Activated naive CD8-positive, alpha-beta T cell (primary cell): ENCODE measurements around the gene OR13J1.

Experiments used
- H3K27ac Mint-ChIP-seq: one replicate; pipeline ENCODE4 v1.8.0; 2021; ENCODE audit warnings: mixed read lengths
- H3K27me3 Mint-ChIP-seq: one replicate; pipeline ENCODE4 v1.8.0; 2021; ENCODE audit warnings: mixed read lengths
- H3K36me3 Mint-ChIP-seq: one replicate; pipeline ENCODE4 v1.8.0; 2021; ENCODE audit warnings: mixed read lengths
- H3K4me1 Mint-ChIP-seq: one replicate; pipeline ENCODE4 v1.8.0; 2021; ENCODE audit warnings: low read depth, mixed read lengths
- H3K4me3 Mint-ChIP-seq: one replicate; pipeline ENCODE4 v1.8.0; 2021; ENCODE audit warnings: mild to moderate bottlenecking, mixed read lengths
- H3K9me3 Mint-ChIP-seq: one replicate; pipeline ENCODE4 v1.8.0; 2021; ENCODE audit warnings: low read depth, mixed read lengths

OR13J1 gene

DNA sequence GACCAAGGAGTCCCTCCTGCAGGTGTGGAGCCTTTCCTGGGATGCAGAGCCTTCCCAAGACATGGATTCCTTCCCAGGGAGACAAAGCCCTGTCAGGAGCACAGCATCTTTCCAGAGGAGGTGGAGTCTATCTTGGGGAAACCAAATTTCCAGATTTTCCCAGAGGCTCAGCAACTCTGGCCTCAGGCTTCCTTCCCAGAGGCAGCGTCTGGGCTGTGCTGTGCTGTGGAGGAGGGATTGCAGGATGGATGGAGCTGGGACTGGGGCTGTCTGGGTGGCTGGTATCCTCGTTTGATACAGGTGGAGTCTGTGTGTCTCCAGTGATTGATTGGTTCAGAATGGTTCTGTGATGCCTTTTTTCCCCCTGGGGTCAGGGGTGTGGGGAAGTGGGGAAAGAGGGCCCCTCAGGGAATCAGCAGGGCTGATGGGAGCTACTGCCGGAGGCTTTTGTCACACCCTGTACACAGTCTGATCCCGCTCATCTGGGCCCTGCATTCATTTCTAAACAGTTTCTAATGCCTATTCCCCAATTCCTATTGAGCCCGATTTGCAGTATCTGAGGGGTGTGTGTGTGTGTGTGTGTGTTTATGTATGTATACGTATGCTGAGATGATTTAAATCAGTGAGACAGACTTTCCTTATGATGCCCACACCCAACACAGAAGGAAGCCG, 16.0 kb downstream of the OR13J1 start:
- Mint-ChIP-seq H3K36me3 (no peaks in the 10 kb centered on the region), H3K27ac (no peak overlapping the region), H3K27me3 (no peaks in the 10 kb centered on the region), H3K9me3 (no peaks in the 10 kb centered on the region), H3K4me1 (no peaks in the 10 kb centered on the region), H3K4me3 (no peak overlapping the region)

DNA sequence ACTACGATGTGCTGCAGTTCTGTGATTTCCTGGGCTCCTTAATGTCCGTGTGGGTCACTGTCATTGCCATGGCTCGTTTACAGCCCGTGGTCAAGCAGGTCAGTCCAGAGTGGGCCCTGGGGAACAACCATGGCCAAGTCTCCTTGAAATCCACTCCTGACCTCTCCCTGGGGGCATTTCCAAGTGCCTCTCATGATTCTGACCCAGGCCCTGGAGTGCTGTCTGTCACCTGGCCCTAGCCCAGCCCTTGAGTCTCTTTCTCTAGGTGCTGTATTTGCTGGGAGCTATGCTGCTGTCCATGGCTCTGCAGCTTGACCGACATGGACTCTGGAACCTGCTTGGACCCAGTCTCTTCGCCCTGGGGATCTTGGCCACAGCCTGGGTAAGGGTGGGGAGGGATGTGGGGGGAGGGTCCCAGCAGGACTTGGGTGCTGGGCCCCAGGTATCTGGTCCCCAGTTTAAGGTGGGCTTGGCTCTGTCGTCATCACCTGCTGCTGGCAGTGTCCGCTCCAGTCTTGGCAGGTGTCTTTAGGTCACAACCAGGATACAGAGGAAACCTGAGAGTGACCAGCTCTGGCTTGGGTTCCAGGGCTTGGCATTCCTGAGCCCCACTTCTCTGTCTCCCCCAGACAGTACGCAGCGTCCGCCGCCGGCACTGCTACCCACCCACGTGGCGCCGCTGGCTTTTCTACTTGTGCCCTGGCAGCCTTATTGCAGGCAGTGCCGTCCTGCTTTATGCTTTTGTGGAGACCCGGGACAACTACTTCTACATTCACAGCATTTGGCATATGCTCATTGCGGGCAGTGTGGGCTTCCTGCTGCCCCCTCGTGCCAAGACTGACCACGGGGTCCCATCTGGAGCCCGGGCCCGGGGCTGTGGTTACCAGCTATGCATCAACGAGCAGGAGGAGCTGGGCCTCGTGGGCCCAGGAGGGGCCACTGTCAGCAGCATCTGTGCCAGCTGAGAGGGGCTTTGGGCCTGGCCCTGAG, 17.0 kb downstream of the OR13J1 start:
- no peaks in the 10 kb centered on the region for H3K27me3 Mint-ChIP-seq
- H3K27ac Mint-ChIP-seq, result no peak overlapping the region
- peaks cover under 1% of the 10 kb centered on the region for H3K36me3 Mint-ChIP-seq
- no peak overlapping the region for H3K4me3 Mint-ChIP-seq
- H3K9me3 Mint-ChIP-seq, result no peaks in the 10 kb centered on the region
- H3K4me1 Mint-ChIP-seq, result peaks cover 3% of the 10 kb centered on the region

DNA sequence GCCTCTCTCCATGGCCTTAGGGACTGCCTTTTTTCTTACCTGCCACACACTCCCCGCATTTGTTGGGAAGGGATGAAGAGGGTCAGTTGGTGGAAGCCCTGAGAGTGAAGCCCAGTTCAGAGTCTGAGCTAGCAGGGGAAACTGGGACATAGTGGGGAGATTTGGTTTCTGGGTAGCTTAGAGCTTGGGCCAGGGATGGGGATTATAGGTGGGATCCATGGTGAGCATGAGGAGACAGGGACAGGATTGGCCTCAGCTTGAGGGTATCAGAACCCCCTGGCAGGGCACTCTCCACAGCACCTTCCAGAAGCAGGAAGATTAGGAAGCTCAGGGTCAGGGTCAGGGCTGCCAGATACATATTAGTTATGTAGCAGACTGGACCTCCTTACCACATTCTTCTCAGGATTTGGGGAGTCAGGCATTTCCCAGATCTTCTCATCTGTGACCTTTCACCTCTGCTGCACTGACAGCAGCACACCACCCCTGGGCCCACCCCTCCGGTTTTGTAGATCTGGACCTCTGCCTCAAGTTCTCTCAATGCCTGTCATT, 17.9 kb downstream of the OR13J1 start:
- no peaks in the 10 kb centered on the region for H3K9me3 Mint-ChIP-seq
- no peak overlapping the region for H3K4me3 Mint-ChIP-seq
- no peaks in the 10 kb centered on the region for H3K27me3 Mint-ChIP-seq
- H3K36me3 Mint-ChIP-seq, result peaks cover 8% of the 10 kb centered on the region
- no peak overlapping the region for H3K27ac Mint-ChIP-seq
- H3K4me1 Mint-ChIP-seq, result peaks cover 11% of the 10 kb centered on the region

DNA sequence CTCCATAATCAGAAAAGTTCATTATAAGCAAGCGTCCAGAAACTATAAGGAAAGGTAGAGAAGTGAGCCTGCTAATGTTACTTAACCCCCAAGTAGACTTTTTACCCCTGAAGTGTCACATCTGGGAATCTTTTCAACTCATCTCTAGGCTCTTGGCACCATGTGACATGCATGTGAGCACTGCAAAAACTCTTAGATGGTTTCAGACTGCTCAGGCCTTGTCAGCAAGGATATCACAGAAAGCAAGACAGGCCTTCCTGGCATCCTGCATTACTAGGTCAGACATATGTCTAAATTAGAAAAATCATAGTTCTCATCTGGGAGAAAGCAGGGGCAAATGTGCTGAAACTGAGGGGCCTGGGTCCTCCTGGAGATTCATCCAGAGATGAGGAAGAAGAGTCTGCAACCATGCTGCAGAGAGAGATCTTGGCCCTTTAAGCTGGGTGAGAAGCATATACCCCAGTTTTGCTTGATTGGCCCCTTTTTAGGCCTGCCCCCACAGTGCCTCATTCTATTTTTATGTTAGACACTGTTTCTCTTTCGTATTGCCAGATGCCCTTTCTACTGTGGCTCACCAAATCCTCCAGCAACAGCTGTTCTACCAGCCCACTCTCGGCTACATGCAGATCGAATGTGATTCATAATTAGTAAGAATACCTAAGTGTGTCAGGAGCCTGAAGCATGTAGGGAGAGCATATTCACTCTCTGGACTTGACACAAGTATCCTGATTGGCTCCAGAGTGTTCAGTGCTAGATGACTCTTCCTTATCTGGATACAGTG, 22.2 kb downstream of the OR13J1 start:
- Mint-ChIP-seq H3K4me1 (peaks cover 34% of the 10 kb centered on the region), H3K27me3 (no peaks in the 10 kb centered on the region), H3K36me3 (peaks cover 10% of the 10 kb centered on the region), H3K4me3 (peak overlapping the region; percentile 22), H3K27ac (peak overlapping the region; percentile 56), H3K9me3 (no peaks in the 10 kb centered on the region)

DNA sequence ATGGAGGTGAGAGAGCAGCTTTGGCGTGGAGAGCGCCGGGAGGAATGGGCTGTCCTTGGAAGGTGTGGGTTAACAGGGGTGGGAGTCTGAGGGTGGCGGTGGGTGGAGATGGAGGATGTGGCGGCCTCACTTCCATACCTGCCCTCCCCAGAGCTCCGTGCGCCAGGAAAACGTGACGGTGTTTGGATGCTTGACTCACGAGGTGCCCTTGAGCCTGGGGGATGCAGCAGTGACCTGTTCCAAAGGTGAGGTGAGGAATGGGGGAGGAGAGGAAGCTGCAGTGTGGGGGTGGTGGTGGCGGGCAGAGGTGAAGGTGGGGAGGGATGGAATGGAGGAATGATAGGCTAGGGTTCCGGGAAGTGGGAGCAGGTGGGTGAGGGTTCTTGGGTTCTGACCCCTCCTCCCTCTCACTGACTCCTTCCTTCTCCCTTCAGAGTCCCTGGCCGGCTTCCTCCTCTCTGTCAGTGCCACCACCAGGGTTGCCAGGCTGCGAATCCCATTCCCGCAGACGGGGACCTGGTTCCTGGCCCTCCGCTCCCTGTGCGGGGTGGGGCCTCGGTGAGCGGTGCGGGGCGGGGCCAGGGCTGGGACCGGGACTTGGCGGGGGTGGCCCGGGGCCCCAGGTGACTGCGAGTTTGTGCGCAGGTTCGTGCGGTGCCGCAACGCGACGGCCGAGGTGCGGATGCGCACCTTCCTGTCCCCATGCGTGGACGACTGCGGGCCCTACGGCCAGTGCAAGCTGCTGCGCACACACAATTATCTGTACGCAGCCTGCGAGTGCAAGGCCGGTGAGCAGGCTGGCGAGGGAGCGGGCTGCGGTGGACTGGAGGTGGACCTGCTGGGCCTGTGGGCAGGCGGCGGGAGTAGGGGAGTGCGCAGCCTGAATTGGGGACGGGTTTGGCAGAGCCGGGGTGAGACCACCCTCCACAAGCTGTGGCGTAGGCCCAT, 24.1 kb downstream of the OR13J1 start:
- Mint-ChIP-seq H3K27me3 (no peaks in the 10 kb centered on the region), H3K4me3 (peak overlapping the region; percentile 32), H3K27ac (no peak overlapping the region), H3K9me3 (no peaks in the 10 kb centered on the region), H3K4me1 (peaks cover 34% of the 10 kb centered on the region), H3K36me3 (peaks cover 10% of the 10 kb centered on the region)

DNA sequence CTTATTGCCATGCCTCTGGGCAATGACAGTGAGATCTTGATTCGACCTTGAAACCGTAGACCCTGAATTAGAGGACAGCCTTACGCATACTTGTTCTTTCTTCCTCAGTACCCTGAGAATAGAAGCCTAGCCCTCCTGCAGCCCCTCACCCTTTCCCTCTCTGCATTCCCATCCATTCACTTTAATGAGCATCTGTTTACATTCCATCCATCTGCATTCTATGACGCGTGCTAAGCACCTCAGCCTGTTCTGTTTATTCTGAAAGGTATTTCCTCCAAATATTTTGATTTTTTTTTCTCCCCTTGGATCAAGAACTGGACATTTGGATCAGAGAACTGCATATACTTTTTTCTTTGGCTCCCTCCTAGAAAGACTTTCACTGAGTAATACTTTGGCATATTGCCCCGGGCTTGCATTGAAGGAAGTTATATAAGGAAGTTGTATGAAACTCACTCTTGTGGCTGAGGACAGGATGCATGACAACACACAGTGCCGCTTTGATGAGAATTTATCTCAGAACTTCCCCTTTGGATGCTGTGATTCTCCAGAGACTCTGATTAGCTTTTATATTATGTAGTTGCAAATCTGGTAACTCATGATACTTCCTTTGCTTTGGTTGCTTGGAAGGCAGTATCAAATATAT, 25.5 kb downstream of the OR13J1 start:
- Mint-ChIP-seq H3K9me3 (no peaks in the 10 kb centered on the region), H3K4me1 (peaks cover 34% of the 10 kb centered on the region), H3K27me3 (no peaks in the 10 kb centered on the region), H3K36me3 (peaks cover 10% of the 10 kb centered on the region), H3K27ac (no peak overlapping the region), H3K4me3 (no peak overlapping the region)

DNA sequence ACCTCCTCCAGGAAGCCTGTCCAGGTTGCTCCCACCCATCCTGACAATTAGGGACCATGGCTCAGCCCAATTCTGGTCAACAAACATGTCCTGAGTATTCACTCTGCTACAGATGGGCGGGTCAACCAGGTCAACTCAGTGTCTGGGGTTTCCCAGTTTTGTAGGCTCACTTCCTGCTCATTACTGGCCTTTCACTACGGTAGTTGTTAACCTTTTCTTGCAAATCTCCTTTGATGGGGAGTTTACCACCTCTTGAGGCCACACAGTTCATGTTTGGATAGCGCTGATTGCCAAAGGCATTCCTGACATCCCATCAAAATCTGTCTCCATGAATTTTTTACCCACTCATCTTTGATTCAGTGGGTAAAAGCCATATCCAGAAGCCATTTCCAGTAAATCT, 27.4 kb downstream of the OR13J1 start:
- Mint-ChIP-seq H3K36me3 (peaks cover 7% of the 10 kb centered on the region), H3K4me1 (peaks cover 27% of the 10 kb centered on the region), H3K27me3 (no peaks in the 10 kb centered on the region)

DNA sequence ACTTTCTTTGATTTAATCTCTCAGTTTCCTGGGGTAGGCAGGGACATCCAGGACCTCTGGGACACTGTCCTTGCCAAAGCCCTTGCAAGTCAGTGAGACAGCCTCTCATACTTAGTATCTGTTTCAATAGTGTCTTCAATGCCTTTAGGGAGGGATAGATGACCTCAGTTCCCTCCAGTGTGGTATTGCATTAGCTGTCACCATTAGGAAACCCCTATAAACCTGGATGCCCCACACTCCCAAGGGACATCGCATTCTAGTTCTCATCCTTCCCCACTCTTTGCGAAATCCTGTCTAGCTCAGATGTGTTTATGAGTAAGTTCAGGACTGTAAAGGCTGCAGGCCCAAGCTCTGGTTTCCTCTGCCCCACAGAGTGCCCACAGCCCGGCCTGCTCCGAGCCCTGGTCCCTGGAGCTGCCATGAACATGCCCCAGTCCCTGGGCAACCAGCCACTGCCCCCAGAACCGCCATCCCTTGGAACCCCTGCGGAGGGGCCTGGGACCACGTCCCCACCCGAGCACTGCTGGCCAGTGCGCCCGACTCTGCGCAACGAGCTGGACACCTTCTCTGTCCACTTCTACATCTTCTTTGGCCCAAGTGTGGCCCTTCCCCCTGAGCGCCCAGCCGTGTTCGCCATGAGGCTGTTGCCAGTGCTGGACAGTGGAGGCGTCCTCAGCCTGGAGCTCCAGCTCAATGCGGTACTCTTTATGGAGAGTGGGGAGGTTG, 28.0 kb downstream of the OR13J1 start:
- Mint-ChIP-seq H3K4me1 (peaks cover 21% of the 10 kb centered on the region), H3K9me3 (no peaks in the 10 kb centered on the region), H3K27ac (no peak overlapping the region), H3K27me3 (no peaks in the 10 kb centered on the region), H3K36me3 (peaks cover 2% of the 10 kb centered on the region), H3K4me3 (no peak overlapping the region)

More for the DNA sequence above, 27.4 kb downstream of the OR13J1 start:
- Mint-ChIP-seq H3K27ac (no peak overlapping the region), H3K4me3 (no peak overlapping the region), H3K9me3 (no peaks in the 10 kb centered on the region)

DNA sequence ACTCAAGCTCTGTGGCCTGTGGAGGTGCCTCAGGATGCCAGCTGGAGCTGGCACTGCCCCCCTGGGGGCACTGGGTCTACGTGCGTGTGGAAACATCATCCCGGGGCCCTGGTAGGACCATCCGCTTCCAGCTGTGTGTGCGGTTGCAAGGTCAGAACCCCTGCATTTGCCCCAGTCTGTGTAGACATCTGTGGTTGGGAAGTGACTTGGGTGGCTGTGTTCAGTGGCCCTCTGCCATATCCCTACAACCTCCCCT, 28.6 kb downstream of the OR13J1 start:
- H3K27ac Mint-ChIP-seq, result no peak overlapping the region

DNA sequence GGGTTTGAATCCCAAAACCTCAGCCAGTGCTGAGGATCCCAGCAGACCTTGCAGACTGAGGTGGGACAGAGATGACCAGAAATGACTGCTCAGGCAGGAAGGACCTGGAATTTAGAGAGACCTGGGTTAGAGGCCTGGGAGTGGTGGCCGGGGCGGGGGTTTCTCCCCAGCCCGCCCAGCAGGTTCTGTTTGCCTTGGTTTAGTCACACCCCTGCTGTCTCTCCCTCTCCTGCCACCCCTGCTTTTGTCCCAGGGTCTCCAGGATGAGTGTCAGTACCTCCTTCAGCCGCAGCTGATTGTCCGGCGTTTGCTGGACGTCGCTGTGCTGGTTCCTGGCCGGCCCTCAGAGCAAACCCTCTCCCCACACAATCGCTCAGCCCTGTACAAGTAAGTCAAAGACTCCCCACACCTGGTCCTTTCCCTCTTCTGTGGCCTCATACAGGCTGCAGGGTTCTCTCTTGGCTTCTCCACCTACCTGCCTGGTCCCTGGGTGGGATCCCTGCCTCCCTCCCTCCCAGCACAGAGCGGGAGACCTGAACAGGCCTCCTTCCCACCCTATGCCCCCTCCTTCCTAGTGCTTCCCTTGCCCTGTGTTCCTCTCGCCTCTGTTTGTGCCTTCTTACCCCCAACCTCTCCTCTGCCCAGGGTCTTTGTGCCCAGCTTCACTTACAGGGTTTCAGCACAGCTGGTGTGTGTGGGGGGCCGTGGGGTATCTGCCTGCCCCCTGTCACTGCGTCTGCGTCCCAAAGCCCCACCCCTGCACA, 29.1 kb downstream of the OR13J1 start:
- H3K27me3 Mint-ChIP-seq, result no peaks in the 10 kb centered on the region
- no peaks in the 10 kb centered on the region for H3K9me3 Mint-ChIP-seq
- H3K4me1 Mint-ChIP-seq, result peaks cover 18% of the 10 kb centered on the region
- no peak overlapping the region for H3K27ac Mint-ChIP-seq
- H3K4me3 Mint-ChIP-seq, result no peak overlapping the region
- H3K36me3 Mint-ChIP-seq, result peaks cover 2% of the 10 kb centered on the region

More for the DNA sequence above, 28.6 kb downstream of the OR13J1 start:
- Mint-ChIP-seq H3K27me3 (no peaks in the 10 kb centered on the region), H3K4me3 (no peak overlapping the region), H3K36me3 (peaks cover 2% of the 10 kb centered on the region), H3K4me1 (peaks cover 18% of the 10 kb centered on the region), H3K9me3 (no peaks in the 10 kb centered on the region)

DNA sequence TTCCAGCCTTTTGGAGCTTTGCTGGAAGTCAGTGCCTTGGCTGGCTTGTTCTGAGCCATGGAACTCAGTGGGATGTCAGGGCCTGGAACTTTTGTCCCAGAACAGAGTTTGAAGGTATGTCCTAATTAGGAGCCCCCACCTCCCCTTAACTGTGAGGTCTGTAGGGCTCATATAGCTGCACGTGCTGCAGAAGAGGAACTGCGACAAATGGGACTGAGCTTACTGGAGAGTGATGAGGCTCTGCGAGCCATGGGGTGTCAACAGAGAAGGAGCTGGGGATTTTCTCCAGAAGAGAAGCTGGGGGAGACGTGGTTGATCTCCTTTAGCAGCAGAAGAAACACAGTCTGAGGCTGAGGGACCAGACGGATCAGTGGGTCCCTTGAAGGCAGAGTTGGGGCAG, 30.3 kb downstream of the OR13J1 start:
- Mint-ChIP-seq H3K9me3 (no peaks in the 10 kb centered on the region), H3K4me1 (peaks cover 8% of the 10 kb centered on the region), H3K4me3 (no peak overlapping the region), H3K27me3 (no peaks in the 10 kb centered on the region), H3K27ac (no peak overlapping the region), H3K36me3 (no peaks in the 10 kb centered on the region)

DNA sequence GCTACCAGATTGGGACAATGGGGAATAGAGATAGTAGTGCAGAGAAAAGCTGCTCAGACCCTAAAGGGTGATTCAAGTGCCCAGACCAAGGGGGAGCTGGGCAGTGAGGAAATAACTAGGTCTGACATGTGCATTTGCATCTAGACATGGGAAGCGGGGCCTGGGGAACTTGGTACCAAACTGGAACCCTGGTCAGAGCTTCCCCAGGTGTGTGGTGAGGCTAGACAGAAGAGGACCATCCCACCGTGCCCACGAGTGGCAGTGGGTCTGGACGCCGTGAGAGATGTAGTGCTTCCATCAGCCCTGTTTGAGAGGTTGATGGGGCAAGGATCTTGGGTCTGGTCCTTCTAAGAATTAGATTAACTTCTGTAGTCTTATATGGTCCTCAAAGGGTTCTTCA, 33.6 kb downstream of the OR13J1 start:
- no peaks in the 10 kb centered on the region for H3K9me3 Mint-ChIP-seq
- H3K27ac Mint-ChIP-seq, result no peak overlapping the region
- H3K4me1 Mint-ChIP-seq, result peaks cover 8% of the 10 kb centered on the region
- H3K36me3 Mint-ChIP-seq, result no peaks in the 10 kb centered on the region
- no peak overlapping the region for H3K4me3 Mint-ChIP-seq
- H3K27me3 Mint-ChIP-seq, result no peaks in the 10 kb centered on the region

DNA sequence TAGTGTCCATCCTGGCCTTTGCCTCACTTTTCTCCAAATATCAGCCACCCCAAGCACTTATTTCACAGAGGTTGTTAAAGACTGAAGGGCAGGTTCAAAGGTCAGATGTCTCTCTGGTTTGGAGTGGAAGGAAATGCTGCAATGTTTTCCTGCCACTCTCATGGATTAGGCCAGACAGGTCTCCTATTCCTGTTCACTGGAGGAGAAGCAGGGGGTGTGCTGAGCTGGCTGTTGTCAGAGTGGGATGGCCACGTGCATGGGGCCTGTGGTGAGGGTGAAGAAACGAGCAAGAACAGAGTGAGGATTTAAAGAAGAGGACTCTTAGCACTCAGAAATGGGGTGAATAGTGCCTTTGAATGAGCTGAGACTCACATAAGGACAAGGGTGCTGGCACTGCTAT, 34.4 kb downstream of the OR13J1 start:
- Mint-ChIP-seq H3K27ac (no peak overlapping the region), H3K36me3 (no peaks in the 10 kb centered on the region), H3K4me3 (no peak overlapping the region), H3K9me3 (no peaks in the 10 kb centered on the region), H3K4me1 (peaks cover 12% of the 10 kb centered on the region), H3K27me3 (no peaks in the 10 kb centered on the region)
